Measurements from ENCODE around the gene TICAM2. TPM values are rescaled to one million over a fixed set of nuclear protein-coding genes. Genes with fewer than 3 reads are reported as not detected.

The TICAM2 gene
- total and polyA plus RNA-seq, 10 of the 15 experiments (the other 5 are each of a cell fraction or from before 2014, with no cell fraction given) = 0.14 to 7.0 (median 2.9) TPM

- TF ChIP-seq, protein P1, sequence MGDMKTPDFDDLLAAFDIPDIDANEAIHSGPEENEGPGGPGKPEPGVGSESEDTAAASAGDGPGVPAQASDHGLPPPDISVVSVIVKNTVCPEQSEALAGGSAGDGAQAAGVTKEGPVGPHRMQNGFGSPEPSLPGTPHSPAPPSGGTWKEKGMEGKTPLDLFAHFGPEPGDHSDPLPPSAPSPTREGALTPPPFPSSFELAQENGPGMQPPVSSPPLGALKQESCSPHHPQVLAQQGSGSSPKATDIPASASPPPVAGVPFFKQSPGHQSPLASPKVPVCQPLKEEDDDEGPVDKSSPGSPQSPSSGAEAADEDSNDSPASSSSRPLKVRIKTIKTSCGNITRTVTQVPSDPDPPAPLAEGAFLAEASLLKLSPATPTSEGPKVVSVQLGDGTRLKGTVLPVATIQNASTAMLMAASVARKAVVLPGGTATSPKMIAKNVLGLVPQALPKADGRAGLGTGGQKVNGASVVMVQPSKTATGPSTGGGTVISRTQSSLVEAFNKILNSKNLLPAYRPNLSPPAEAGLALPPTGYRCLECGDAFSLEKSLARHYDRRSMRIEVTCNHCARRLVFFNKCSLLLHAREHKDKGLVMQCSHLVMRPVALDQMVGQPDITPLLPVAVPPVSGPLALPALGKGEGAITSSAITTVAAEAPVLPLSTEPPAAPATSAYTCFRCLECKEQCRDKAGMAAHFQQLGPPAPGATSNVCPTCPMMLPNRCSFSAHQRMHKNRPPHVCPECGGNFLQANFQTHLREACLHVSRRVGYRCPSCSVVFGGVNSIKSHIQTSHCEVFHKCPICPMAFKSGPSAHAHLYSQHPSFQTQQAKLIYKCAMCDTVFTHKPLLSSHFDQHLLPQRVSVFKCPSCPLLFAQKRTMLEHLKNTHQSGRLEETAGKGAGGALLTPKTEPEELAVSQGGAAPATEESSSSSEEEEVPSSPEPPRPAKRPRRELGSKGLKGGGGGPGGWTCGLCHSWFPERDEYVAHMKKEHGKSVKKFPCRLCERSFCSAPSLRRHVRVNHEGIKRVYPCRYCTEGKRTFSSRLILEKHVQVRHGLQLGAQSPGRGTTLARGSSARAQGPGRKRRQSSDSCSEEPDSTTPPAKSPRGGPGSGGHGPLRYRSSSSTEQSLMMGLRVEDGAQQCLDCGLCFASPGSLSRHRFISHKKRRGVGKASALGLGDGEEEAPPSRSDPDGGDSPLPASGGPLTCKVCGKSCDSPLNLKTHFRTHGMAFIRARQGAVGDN (IDR thresholded peaks at IDR 0.05) = no peak
- TF ChIP-seq NBN (IDR thresholded peaks at IDR 0.05) (no peak), SPI1 (IDR thresholded peaks at IDR 0.05; ENCODE audit: borderline replicate concordance, insufficient read depth, low read depth, low read length) (no peak), HDAC6 (IDR thresholded peaks at IDR 0.05; ENCODE audit: unreplicated experiment) (no peak), TARDBP (IDR thresholded peaks at IDR 0.05; ENCODE audit: borderline replicate concordance) (no peak)
These were observed 53.6 kb downstream of the TICAM2 start (continued) for GRCh38 chr5:115548683-115549082.

GRCh38 chr5:115545351-115545882, 56.9 kb downstream of the TICAM2 start:
- no peak for ATAC-seq
- no TSS peak for BruUV-seq (replicated peaks)
- H2AFZ ChIP-seq (ENCODE audit: control insufficient read depth, low read depth, low read length) = peak overlapping the region; percentile 95
- RAD21 ChIA-PET (ENCODE audit: unreplicated experiment) = interaction anchor here (1.0 to 6.2 kb wide), 13 partner anchors 8 to 236 kb away, joined by 3 to 66 read pairs (median 5); partner anchors contain the start of gene TMED7
- FAIRE-seq = no peak
- H3K4me2 ChIP-seq (ENCODE audit: control insufficient read depth, insufficient read depth) = peak overlapping the region; percentile 65
- peaks cover 5% of the 10 kb centered on the region for H3K9me3 ChIP-seq (replicated peaks; ENCODE audit: control insufficient read depth, insufficient read depth, low read length)
- peak overlapping the region; percentile 61; the same call in 1 of the 2 replicates for H3K27ac ChIP-seq (ENCODE audit: control insufficient read depth, insufficient read depth)
- peaks cover 0 to 5% of the 10 kb centered on the region in 2 experiments; a peak in 2 of 4 replicates for H3K36me3 ChIP-seq (ENCODE audit: control insufficient read depth in 2 of 2, insufficient read depth in 2 of 2, low read length in 1 of 2)
- H4K20me1 ChIP-seq (ENCODE audit: control insufficient read depth, insufficient read depth) = no peaks in the 10 kb centered on the region; the same call in 1 of the 2 replicates
- WGBS (ENCODE audit: insufficient coverage, insufficient replicate concordance, low lambda C conversion rate, missing lambda C conversion rate) = 97% methylated on average over 9 of the region's 9 CpGs
- no peak overlapping the region; the same call in 1 of the 2 replicates for H3K4me3 ChIP-seq
- SMC1A ChIA-PET (ENCODE audit: uncharacterized antibody, unreplicated experiment) = interaction anchor here (0.8 to 13.9 kb wide), 21 partner anchors 9 to 284 kb away, joined by 3 to 166 read pairs (median 4); no protein-coding TSS in a partner anchor
- no peaks in the 10 kb centered on the region for H3K27me3 ChIP-seq (replicated peaks in 1 of 2; ENCODE audit: control insufficient read depth in 2 of 2, insufficient read depth in 2 of 2, low read length in 1 of 2)
- H3K79me2 ChIP-seq (ENCODE audit: control insufficient read depth, insufficient read depth, low read length) = peaks cover 41% of the 10 kb centered on the region
- CTCF ChIA-PET = interaction anchor here (1.0 to 7.3 kb wide), 10 partner anchors 31 to 235 kb away, joined by 3 to 58 read pairs (median 6); partner anchors contain the start of gene TMED7
- POLR2A ChIA-PET = interaction anchor here (0.8 to 3.4 kb wide), 7 partner anchors 18 to 171 kb away, joined by 3 to 11 read pairs (median 7); partner anchors contain the start of gene TMED7
- in situ Hi-C loops (cut with MboI) = no loop called here
- no peak overlapping the region for H3K9ac ChIP-seq (ENCODE audit: control insufficient read depth, insufficient read depth, low read length)
- intact Hi-C loops (cut with micrococcal nuclease; ENCODE audit: unreplicated experiment) = loop anchor here (2.0 to 10.0 kb wide), 4 partner anchors 29 to 1111 kb away; no protein-coding TSS in a partner anchor
- H3K4me1 ChIP-seq (ENCODE audit: control insufficient read depth, insufficient read depth, low read length) = peaks cover 4% of the 10 kb centered on the region
- DNase-seq (ENCODE audit: low read depth, low spot score) = no peak
- TF ChIP-seq RBBP5 (conservative IDR thresholded peaks at IDR 0.05) = no peak
- 0 out of 4 replicates have a peak, but pooled peaks of 1 of the 2 experiments have one; percentile 9 for TF ChIP-seq IKZF2 (IDR thresholded peaks at IDR 0.05)

All from GM12878 (cell line).